H9 (cell line): ENCODE results near the gene ILF3. TPM values are rescaled to one million over a fixed set of nuclear protein-coding genes. Genes with fewer than 3 reads are reported as not detected.
A peak's percentile ranks its signal among the peaks of the same experiment; 100 is the strongest.

ENCODE experiments used
- DNase-seq: peaks from one replicate; pipeline ENCODE4 v3.0.0-alpha.2; 2017
- H2AFZ ChIP-seq: one replicate; pipeline ENCODE4 v1.6.1; 2013; ENCODE audit warnings: mild to moderate bottlenecking, low read length, control low read depth, moderate library complexity
- H2AK5ac ChIP-seq: 2 replicates; pipeline ENCODE4 v1.6.1; 2013; ENCODE audit warnings: low read length, control low read depth, mixed read lengths; ENCODE audit not compliant: insufficient read length
- H2BK120ac ChIP-seq: one replicate; pipeline ENCODE4 v1.6.1; 2013; ENCODE audit warnings: low read depth, mild to moderate bottlenecking, low read length, control low read depth, inconsistent platforms; ENCODE audit not compliant: poor library complexity, severe bottlenecking
- H2BK12ac ChIP-seq: 2 replicates; pipeline ENCODE4 v1.6.1; 2013; ENCODE audit warnings: low read length, control low read depth, mixed read lengths, low read depth; ENCODE audit not compliant: insufficient read length
- H2BK15ac ChIP-seq: 2 replicates; pipeline ENCODE4 v1.6.1; 2013; ENCODE audit warnings: low read depth, low read length, control low read depth
- H2BK20ac ChIP-seq: one replicate; pipeline ENCODE4 v1.6.1; 2013; ENCODE audit warnings: low read depth, mild to moderate bottlenecking, low read length, control low read depth, inconsistent platforms; ENCODE audit not compliant: poor library complexity, severe bottlenecking
- H2BK5ac ChIP-seq: 2 replicates; pipeline ENCODE4 v1.6.1; 2013; ENCODE audit warnings: low read length, control low read depth, mixed read lengths; ENCODE audit not compliant: insufficient read length
- H3K14ac ChIP-seq: 2 replicates; pipeline ENCODE4 v1.6.1; 2013; ENCODE audit warnings: low read length, control low read depth; ENCODE audit not compliant: insufficient read depth
- H3K18ac ChIP-seq: 2 replicates; pipeline ENCODE4 v1.6.1; 2013; ENCODE audit warnings: low read depth, mild to moderate bottlenecking, mixed read lengths, low read length, control low read depth; ENCODE audit not compliant: insufficient read length
- H3K23ac ChIP-seq: 2 replicates; pipeline ENCODE4 v1.6.1; 2013; ENCODE audit warnings: low read length, control low read depth, mixed read lengths, low read depth; ENCODE audit not compliant: insufficient read length
- H3K23me2 ChIP-seq: 2 replicates; pipeline ENCODE4 v1.6.1; 2013; ENCODE audit warnings: low read depth, mild to moderate bottlenecking, mixed read lengths, low read length, control low read depth; ENCODE audit not compliant: insufficient read length, poor library complexity, severe bottlenecking
- H3K27ac ChIP-seq: 2 replicates; pipeline ENCODE4 v1.5.1; 2013; ENCODE audit warnings: low read length, control low read depth, mixed read lengths, low read depth; ENCODE audit not compliant: insufficient read length
- H3K27me3 ChIP-seq: 2 replicates; pipeline ENCODE4 v1.6.1; 2013; ENCODE audit warnings: low read length, control low read depth, inconsistent platforms; ENCODE audit not compliant: insufficient read depth
- H3K4ac ChIP-seq: 2 replicates; pipeline ENCODE4 v1.6.1; 2013; ENCODE audit warnings: low read depth, mild to moderate bottlenecking, control low read depth, inconsistent platforms, low read length, moderate library complexity
- H3K4me1 ChIP-seq: 2 replicates; pipeline ENCODE4 v1.6.1; 2013; ENCODE audit warnings: low read length, control low read depth, inconsistent platforms; ENCODE audit not compliant: insufficient read depth
- H3K4me2 ChIP-seq: 2 replicates; pipeline ENCODE4 v1.6.1; 2013; ENCODE audit warnings: low read length, control low read depth, mixed read lengths; ENCODE audit not compliant: insufficient read length, insufficient read depth
- H3K56ac ChIP-seq: 2 replicates; pipeline ENCODE4 v1.6.1; 2013; ENCODE audit warnings: low read depth, mild to moderate bottlenecking, mixed read lengths, low read length, control low read depth; ENCODE audit not compliant: insufficient read length
- H3K79me1 ChIP-seq: 2 replicates; pipeline ENCODE4 v1.6.1; 2013; ENCODE audit warnings: low read depth, mild to moderate bottlenecking, moderate library complexity, low read length, control low read depth, inconsistent platforms; ENCODE audit not compliant: insufficient read depth, poor library complexity, severe bottlenecking
- H3K79me2 ChIP-seq: 2 replicates; pipeline ENCODE4 v1.6.1; 2013; ENCODE audit warnings: low read length, control low read depth, inconsistent platforms; ENCODE audit not compliant: insufficient read depth
- H3K9ac ChIP-seq: 2 replicates; pipeline ENCODE4 v1.6.1; 2013; ENCODE audit warnings: low read length, control low read depth, mixed read lengths; ENCODE audit not compliant: insufficient read length; ENCODE audit errors: extremely low read depth
- H3K9me3 ChIP-seq: one replicate; pipeline ENCODE4 v1.6.1; 2013; ENCODE audit warnings: low read depth, low read length, inconsistent platforms; ENCODE audit not compliant: control insufficient read depth
- H3T11ph ChIP-seq: one replicate; pipeline ENCODE4 v1.6.1; 2013; ENCODE audit warnings: mild to moderate bottlenecking, low read length, control low read depth, inconsistent platforms
- H4K20me1 ChIP-seq: one replicate; pipeline ENCODE4 v1.6.1; 2013; ENCODE audit not compliant: control insufficient read depth, insufficient read length, insufficient read depth
- H4K5ac ChIP-seq: 2 replicates; pipeline ENCODE4 v1.6.1; 2013; ENCODE audit warnings: low read depth, mild to moderate bottlenecking, mixed read lengths, low read length, control low read depth; ENCODE audit not compliant: insufficient read length
- H4K8ac ChIP-seq: replicated peaks from 2 replicates; pipeline ENCODE4 v1.6.1; 2013; ENCODE audit warnings: low read length, control low read depth, mixed read lengths, low read depth; ENCODE audit not compliant: insufficient read length
- H4K91ac ChIP-seq: 2 replicates; pipeline ENCODE4 v1.6.1; 2013; ENCODE audit warnings: low read depth, mild to moderate bottlenecking, moderate library complexity, mixed read lengths, low read length, control low read depth; ENCODE audit not compliant: insufficient read length
- H3K27ac Mint-ChIP-seq, 3 experiments: 2 replicates in 2 of 3; 3 replicates in 1 of 3; pipeline ENCODE4 v1.8.0; 2020 to 2021; ENCODE audit warnings: mixed read lengths in 3 of 3, mild to moderate bottlenecking in 1 of 3, moderate library complexity in 1 of 3
- H3K27me3 Mint-ChIP-seq: 2 replicates; pipeline ENCODE4 v1.8.0; 2021; ENCODE audit warnings: low read depth, mild to moderate bottlenecking, moderate library complexity, mixed read lengths
- H3K36me3 Mint-ChIP-seq, 3 experiments: 2 replicates in 2 of 3; 3 replicates in 1 of 3; pipeline ENCODE4 v1.8.0; 2020 to 2021; ENCODE audit warnings: low read depth in 3 of 3, mixed read lengths in 3 of 3; ENCODE audit not compliant: insufficient read depth in 1 of 3
- H3K4me1 Mint-ChIP-seq, 2 experiments: 2 replicates each; pipeline ENCODE4 v1.8.0; 2020; ENCODE audit warnings: mixed read lengths in 2 of 2
- H3K4me3 Mint-ChIP-seq, 2 experiments: 2 replicates in 1 of 2; 3 replicates in 1 of 2; pipeline ENCODE4 v1.8.0; 2020 to 2021; ENCODE audit warnings: mild to moderate bottlenecking in 2 of 2, mixed read lengths in 2 of 2, moderate library complexity in 1 of 2
- H3K9me3 Mint-ChIP-seq, 2 experiments: 2 replicates in 1 of 2; 3 replicates in 1 of 2; pipeline ENCODE4 v1.8.0; 2020; ENCODE audit warnings: mild to moderate bottlenecking in 2 of 2, mixed read lengths in 2 of 2, moderate library complexity in 1 of 2
- WGBS: extraction: QIAGEN DNeasy Blood & Tissue Kit; methylation state at CpG from one replicate; pipeline ENCODE4 v1.1.7; 2013; ENCODE audit warnings: missing lambda C conversion rate, low lambda C conversion rate, mixed read lengths; ENCODE audit not compliant: insufficient read length; ENCODE audit errors: extremely low coverage; 5-methylcytosine and 5-hydroxymethylcytosine counted together
- total RNA-seq: library from RNA; stranded (reverse); gene quantifications from 2 replicates; pipeline ENCODE4 v1.2.1, GENCODE V29; 2021
- TF ChIP-seq, protein P1 (sequence below): fragments of 200-600 bp; sonication (generic); conservative IDR thresholded peaks from 3 replicates; pipeline ENCODE4 v1.8.0; 2021; ENCODE audit warnings: antibody characterized with exemption, mild to moderate bottlenecking

ILF3 gene
- total RNA-seq, 1 experiment from 2014 or later = 841 TPM

DNA sequence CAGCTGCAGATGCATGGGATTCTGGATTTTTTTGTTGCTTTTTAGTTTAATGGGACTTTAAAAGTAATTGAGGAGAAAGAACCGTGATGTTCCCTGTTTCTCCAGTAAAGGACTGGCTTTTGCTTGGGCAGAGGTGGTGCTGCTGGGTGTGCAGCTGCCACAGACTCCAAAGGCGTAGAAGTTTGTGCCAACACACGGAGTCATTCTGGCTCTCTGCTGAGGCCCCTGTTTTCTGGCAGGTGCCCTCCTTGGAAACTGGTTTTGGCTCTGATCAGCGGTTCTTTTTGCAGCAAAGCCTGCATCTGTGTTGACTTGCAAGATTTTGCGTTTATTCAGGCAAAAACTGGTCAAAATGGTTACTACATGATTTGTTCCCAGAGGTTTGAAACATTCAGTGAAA, 31.1 kb downstream of the ILF3 start:
- Histone ChIP-seq H2BK20ac (no peak overlapping the region), H3K56ac (no peak overlapping the region), H3K23me2 (no peaks in the 10 kb centered on the region), H3K9ac (no peak overlapping the region), H3K14ac (no peak overlapping the region), H2AFZ (no peak overlapping the region), H4K8ac (no peak overlapping the region), H3K4me2 (no peak overlapping the region), H2BK12ac (no peak overlapping the region), H3K27ac (no peak overlapping the region), H3K4ac (no peak overlapping the region), H2BK5ac (no peak overlapping the region), H2BK120ac (no peak overlapping the region), H4K5ac (no peak overlapping the region), H4K91ac (no peak overlapping the region), H3K27me3 (no peaks in the 10 kb centered on the region), H4K20me1 (peaks cover 3% of the 10 kb centered on the region), H3K79me1 (peaks cover 8% of the 10 kb centered on the region), H3K23ac (no peak overlapping the region), H3T11ph (no peak overlapping the region), H2BK15ac (no peak overlapping the region), H3K9me3 (no peaks in the 10 kb centered on the region), H2AK5ac (no peak overlapping the region), H3K79me2 (peaks cover 3% of the 10 kb centered on the region; the same call in 1 of the 2 replicates), H3K4me1 (no peaks in the 10 kb centered on the region), H3K18ac (no peak overlapping the region)
- Mint-ChIP-seq H3K4me3 (no peak overlapping the region), H3K9me3 (no peaks in the 10 kb centered on the region), H3K36me3 (peaks cover 58 to 98% (median 97%) of the 10 kb centered on the region in 3 experiments), H3K27me3 (peaks cover 3% of the 10 kb centered on the region), H3K4me1 (no peaks in the 10 kb centered on the region), H3K27ac (peak overlapping the region in 1 of 3 experiments; percentile 10; a peak in 1 of 7 replicates)
- WGBS = no CpG with 5 or more reads among the region's 5 CpGs
- TF ChIP-seq, protein P1, sequence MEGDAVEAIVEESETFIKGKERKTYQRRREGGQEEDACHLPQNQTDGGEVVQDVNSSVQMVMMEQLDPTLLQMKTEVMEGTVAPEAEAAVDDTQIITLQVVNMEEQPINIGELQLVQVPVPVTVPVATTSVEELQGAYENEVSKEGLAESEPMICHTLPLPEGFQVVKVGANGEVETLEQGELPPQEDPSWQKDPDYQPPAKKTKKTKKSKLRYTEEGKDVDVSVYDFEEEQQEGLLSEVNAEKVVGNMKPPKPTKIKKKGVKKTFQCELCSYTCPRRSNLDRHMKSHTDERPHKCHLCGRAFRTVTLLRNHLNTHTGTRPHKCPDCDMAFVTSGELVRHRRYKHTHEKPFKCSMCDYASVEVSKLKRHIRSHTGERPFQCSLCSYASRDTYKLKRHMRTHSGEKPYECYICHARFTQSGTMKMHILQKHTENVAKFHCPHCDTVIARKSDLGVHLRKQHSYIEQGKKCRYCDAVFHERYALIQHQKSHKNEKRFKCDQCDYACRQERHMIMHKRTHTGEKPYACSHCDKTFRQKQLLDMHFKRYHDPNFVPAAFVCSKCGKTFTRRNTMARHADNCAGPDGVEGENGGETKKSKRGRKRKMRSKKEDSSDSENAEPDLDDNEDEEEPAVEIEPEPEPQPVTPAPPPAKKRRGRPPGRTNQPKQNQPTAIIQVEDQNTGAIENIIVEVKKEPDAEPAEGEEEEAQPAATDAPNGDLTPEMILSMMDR = no peak
- DNase-seq = no peak
